Stimulated activated CD4-positive, alpha-beta T cell treated with anti-CD3 and anti-CD28 coated beads, Interleukin-4, amount 100 ng/mL, for 1 hour (primary cell): ENCODE results near the gene RABL3.
"Not testable (repeated sequence)": the region's sequence is repeated elsewhere in the genome, so short reads cannot be mapped to it uniquely, and the experiment has no call there.

Experiments
- DNase-seq: peaks from one replicate; pipeline ENCODE4 v3.0.0-alpha.2; 2020

The RABL3 gene

DNA sequence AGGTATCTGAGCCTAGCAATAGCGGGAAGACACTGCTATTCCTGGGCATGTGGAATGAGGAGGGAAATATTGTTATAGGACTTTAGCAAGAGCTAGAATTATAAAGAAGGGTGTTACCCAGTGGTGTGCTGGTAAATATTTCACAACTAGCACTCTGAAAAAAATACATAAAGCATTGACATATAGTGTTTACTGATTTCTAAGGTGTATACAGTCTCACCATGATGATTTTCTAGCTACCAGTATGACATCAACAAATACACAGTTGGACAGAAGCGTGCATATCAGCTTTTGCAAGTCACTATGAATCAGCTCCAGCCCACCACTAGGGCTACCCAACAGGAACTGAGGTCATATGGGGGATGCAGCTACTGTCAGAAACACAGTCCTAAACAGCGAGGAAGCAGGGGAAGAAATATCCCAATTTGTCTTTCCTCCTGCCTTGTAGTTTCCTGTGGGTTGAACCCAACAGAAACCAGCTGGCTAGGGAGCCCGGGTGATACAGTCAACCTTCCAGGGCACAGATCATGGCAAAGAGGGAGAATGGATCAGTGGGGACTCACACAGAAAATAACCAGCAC lies 99.9 kb downstream of the RABL3 start:
- no peak for DNase-seq

DNA sequence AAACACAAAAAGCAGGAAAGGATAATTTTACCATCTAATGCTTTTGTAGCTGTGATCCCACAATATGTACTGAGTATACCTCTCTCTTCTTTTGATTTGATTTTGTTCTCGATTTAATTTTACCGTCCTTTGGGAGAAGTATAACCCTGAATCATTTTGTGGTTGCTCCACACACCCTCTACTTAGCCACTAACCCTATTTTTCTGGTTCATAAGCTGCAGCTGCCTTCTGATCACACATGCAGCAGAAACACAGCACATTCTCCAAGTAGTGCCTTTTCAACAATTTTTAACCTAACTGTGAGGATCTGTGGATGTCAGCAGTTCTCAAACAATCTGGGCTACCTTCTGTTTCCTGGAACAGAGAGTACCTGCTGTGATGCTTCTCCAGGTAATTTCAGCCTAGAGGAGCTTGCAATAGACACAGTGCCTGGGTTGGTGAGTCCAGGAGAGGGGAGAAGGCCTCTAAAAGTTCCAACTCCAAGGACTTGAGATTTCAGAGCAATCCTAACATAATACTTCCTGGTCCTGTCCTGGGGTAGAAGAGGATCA lies 100.5 kb downstream of the RABL3 start:
- no peak for DNase-seq

DNA sequence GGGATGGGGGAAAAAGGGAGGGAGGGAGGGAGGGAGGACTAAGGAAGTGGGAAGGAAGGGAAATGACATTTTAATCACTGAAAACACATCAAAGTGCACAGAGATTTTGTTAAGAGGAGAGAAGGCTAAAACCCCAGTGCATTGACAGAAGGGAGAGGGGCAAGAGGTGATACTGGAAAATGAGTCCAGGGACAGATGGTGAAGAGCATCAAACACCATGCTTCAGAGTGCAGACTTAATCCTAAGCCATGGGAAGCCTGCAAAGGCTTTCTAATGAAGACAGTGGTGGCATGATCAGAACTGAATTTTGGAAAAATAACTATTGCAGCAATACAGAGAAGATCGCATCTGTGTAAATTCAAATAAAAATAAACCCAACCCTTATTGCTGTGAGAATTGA lies 102.1 kb downstream of the RABL3 start:
- DNase-seq, result no peak

DNA sequence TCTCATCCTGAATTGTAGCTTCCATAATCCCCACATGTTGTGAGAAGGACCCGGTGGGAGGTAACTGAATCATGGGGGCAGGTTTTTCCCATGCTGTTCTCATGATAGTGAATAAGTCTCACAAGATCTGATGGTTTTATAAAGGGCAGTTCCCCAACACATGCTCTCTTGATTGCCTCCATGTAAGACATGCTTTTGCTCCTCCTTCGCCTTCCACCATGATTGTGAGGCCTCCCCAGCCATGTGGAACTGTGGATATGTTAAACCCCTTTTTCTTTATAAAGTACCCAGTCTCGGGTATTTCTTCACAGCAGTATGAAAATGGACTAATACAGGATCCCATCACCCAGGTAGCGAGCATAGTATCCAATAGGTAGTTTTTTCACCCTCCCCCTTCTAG lies 103.5 kb downstream of the RABL3 start:
- DNase-seq, result not testable (repeated sequence)

DNA sequence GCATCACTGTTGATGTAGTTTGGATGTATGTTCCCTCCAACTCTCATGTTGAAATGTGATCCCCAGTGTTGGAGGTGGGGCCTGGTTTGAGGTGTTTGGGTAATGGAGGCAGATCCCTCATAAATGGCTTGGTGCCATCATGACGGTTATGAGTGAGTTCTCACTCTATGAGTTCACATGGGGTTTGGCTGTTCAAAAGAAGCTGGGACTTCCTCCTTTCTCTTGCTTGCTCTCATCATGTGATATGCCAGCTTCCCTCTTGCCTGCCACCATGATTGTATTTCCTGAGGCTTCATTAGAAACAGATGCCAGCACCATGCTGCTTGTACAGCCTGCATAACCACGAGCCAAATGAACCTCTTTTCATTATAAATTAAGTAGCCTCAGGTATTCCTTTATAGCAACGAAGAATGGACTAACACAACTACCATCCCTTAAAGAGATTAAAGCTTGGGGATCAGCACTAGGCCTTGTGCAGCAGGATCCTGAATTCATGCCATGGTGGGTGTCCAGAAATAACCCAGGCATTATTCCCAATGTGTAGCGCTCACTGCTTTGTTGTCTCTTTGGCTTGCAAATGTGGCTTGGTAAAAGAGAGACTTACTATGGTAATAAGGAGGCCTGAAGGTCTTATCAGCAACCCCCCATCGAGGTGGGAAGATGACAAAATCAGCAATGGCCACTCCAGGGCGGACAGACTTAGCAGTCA lies 104.3 kb downstream of the RABL3 start:
- no peak for DNase-seq

DNA sequence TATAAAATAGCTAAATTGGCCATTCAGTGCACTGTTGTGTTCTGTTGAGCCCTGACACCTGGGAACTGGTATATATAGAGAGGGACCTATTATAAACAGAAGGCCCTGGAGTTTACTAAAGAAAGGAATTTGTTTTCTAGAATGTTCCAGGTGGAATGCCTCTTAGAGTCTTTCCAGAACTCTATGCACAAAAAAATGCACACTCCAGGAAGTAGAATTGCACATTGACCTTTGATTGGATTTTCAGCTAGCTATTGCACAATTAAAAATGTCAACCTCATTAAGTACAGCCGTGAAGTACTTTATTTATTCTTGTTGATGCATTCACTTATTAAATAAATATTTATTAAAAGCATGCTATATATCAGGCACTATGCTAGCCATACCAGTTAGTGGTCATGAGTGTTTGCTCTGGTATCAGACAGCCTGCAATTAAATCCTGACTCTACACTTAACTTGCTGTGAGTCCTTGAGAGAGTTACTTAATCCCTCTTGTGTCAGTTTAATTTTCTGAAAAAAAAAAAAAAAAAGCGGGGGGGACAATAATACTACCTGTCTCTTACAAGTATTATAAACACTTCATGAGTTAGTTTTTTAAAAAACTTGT lies 105.4 kb downstream of the RABL3 start:
- DNase-seq, result no peak
